H9 (cell line): Measurements from ENCODE around the gene PCDHA1. TPM values are rescaled to one million over a fixed set of nuclear protein-coding genes. Genes with fewer than 3 reads are reported as not detected.

Experiments
- DNase-seq: peaks from one replicate; pipeline ENCODE4 v3.0.0-alpha.2; 2017
- H2AFZ ChIP-seq: one replicate; pipeline ENCODE4 v1.6.1; 2013; ENCODE audit warnings: mild to moderate bottlenecking, low read length, control low read depth, moderate library complexity
- H2AK5ac ChIP-seq: 2 replicates; pipeline ENCODE4 v1.6.1; 2013; ENCODE audit warnings: low read length, control low read depth, mixed read lengths; ENCODE audit not compliant: insufficient read length
- H2BK120ac ChIP-seq: one replicate; pipeline ENCODE4 v1.6.1; 2013; ENCODE audit warnings: low read depth, mild to moderate bottlenecking, low read length, control low read depth, inconsistent platforms; ENCODE audit not compliant: poor library complexity, severe bottlenecking
- H2BK12ac ChIP-seq: 2 replicates; pipeline ENCODE4 v1.6.1; 2013; ENCODE audit warnings: low read length, control low read depth, mixed read lengths, low read depth; ENCODE audit not compliant: insufficient read length
- H2BK15ac ChIP-seq: 2 replicates; pipeline ENCODE4 v1.6.1; 2013; ENCODE audit warnings: low read depth, low read length, control low read depth
- H2BK20ac ChIP-seq: one replicate; pipeline ENCODE4 v1.6.1; 2013; ENCODE audit warnings: low read depth, mild to moderate bottlenecking, low read length, control low read depth, inconsistent platforms; ENCODE audit not compliant: poor library complexity, severe bottlenecking
- H2BK5ac ChIP-seq: 2 replicates; pipeline ENCODE4 v1.6.1; 2013; ENCODE audit warnings: low read length, control low read depth, mixed read lengths; ENCODE audit not compliant: insufficient read length
- H3K14ac ChIP-seq: 2 replicates; pipeline ENCODE4 v1.6.1; 2013; ENCODE audit warnings: low read length, control low read depth; ENCODE audit not compliant: insufficient read depth
- H3K18ac ChIP-seq: 2 replicates; pipeline ENCODE4 v1.6.1; 2013; ENCODE audit warnings: low read depth, mild to moderate bottlenecking, mixed read lengths, low read length, control low read depth; ENCODE audit not compliant: insufficient read length
- H3K23ac ChIP-seq: 2 replicates; pipeline ENCODE4 v1.6.1; 2013; ENCODE audit warnings: low read length, control low read depth, mixed read lengths, low read depth; ENCODE audit not compliant: insufficient read length
- H3K23me2 ChIP-seq: 2 replicates; pipeline ENCODE4 v1.6.1; 2013; ENCODE audit warnings: low read depth, mild to moderate bottlenecking, mixed read lengths, low read length, control low read depth; ENCODE audit not compliant: insufficient read length, poor library complexity, severe bottlenecking
- H3K27ac ChIP-seq: 2 replicates; pipeline ENCODE4 v1.5.1; 2013; ENCODE audit warnings: low read length, control low read depth, mixed read lengths, low read depth; ENCODE audit not compliant: insufficient read length
- H3K27me3 ChIP-seq: 2 replicates; pipeline ENCODE4 v1.6.1; 2013; ENCODE audit warnings: low read length, control low read depth, inconsistent platforms; ENCODE audit not compliant: insufficient read depth
- H3K4ac ChIP-seq: 2 replicates; pipeline ENCODE4 v1.6.1; 2013; ENCODE audit warnings: low read depth, mild to moderate bottlenecking, control low read depth, inconsistent platforms, low read length, moderate library complexity
- H3K4me1 ChIP-seq: 2 replicates; pipeline ENCODE4 v1.6.1; 2013; ENCODE audit warnings: low read length, control low read depth, inconsistent platforms; ENCODE audit not compliant: insufficient read depth
- H3K4me2 ChIP-seq: 2 replicates; pipeline ENCODE4 v1.6.1; 2013; ENCODE audit warnings: low read length, control low read depth, mixed read lengths; ENCODE audit not compliant: insufficient read length, insufficient read depth
- H3K56ac ChIP-seq: 2 replicates; pipeline ENCODE4 v1.6.1; 2013; ENCODE audit warnings: low read depth, mild to moderate bottlenecking, mixed read lengths, low read length, control low read depth; ENCODE audit not compliant: insufficient read length
- H3K79me1 ChIP-seq: 2 replicates; pipeline ENCODE4 v1.6.1; 2013; ENCODE audit warnings: low read depth, mild to moderate bottlenecking, moderate library complexity, low read length, control low read depth, inconsistent platforms; ENCODE audit not compliant: insufficient read depth, poor library complexity, severe bottlenecking
- H3K79me2 ChIP-seq: 2 replicates; pipeline ENCODE4 v1.6.1; 2013; ENCODE audit warnings: low read length, control low read depth, inconsistent platforms; ENCODE audit not compliant: insufficient read depth
- H3K9ac ChIP-seq: 2 replicates; pipeline ENCODE4 v1.6.1; 2013; ENCODE audit warnings: low read length, control low read depth, mixed read lengths; ENCODE audit not compliant: insufficient read length; ENCODE audit errors: extremely low read depth
- H3K9me3 ChIP-seq: one replicate; pipeline ENCODE4 v1.6.1; 2013; ENCODE audit warnings: low read depth, low read length, inconsistent platforms; ENCODE audit not compliant: control insufficient read depth
- H3T11ph ChIP-seq: one replicate; pipeline ENCODE4 v1.6.1; 2013; ENCODE audit warnings: mild to moderate bottlenecking, low read length, control low read depth, inconsistent platforms
- H4K20me1 ChIP-seq: one replicate; pipeline ENCODE4 v1.6.1; 2013; ENCODE audit not compliant: control insufficient read depth, insufficient read length, insufficient read depth
- H4K5ac ChIP-seq: 2 replicates; pipeline ENCODE4 v1.6.1; 2013; ENCODE audit warnings: low read depth, mild to moderate bottlenecking, mixed read lengths, low read length, control low read depth; ENCODE audit not compliant: insufficient read length
- H4K8ac ChIP-seq: replicated peaks from 2 replicates; pipeline ENCODE4 v1.6.1; 2013; ENCODE audit warnings: low read length, control low read depth, mixed read lengths, low read depth; ENCODE audit not compliant: insufficient read length
- H4K91ac ChIP-seq: 2 replicates; pipeline ENCODE4 v1.6.1; 2013; ENCODE audit warnings: low read depth, mild to moderate bottlenecking, moderate library complexity, mixed read lengths, low read length, control low read depth; ENCODE audit not compliant: insufficient read length
- H3K27ac Mint-ChIP-seq, 3 experiments: 2 replicates in 2 of 3; 3 replicates in 1 of 3; pipeline ENCODE4 v1.8.0; 2020 to 2021; ENCODE audit warnings: mixed read lengths in 3 of 3, mild to moderate bottlenecking in 1 of 3, moderate library complexity in 1 of 3
- H3K27me3 Mint-ChIP-seq: 2 replicates; pipeline ENCODE4 v1.8.0; 2021; ENCODE audit warnings: low read depth, mild to moderate bottlenecking, moderate library complexity, mixed read lengths
- H3K36me3 Mint-ChIP-seq, 3 experiments: 2 replicates in 2 of 3; 3 replicates in 1 of 3; pipeline ENCODE4 v1.8.0; 2020 to 2021; ENCODE audit warnings: low read depth in 3 of 3, mixed read lengths in 3 of 3; ENCODE audit not compliant: insufficient read depth in 1 of 3
- H3K4me1 Mint-ChIP-seq, 2 experiments: 2 replicates each; pipeline ENCODE4 v1.8.0; 2020; ENCODE audit warnings: mixed read lengths in 2 of 2
- H3K4me3 Mint-ChIP-seq, 2 experiments: 2 replicates in 1 of 2; 3 replicates in 1 of 2; pipeline ENCODE4 v1.8.0; 2020 to 2021; ENCODE audit warnings: mild to moderate bottlenecking in 2 of 2, mixed read lengths in 2 of 2, moderate library complexity in 1 of 2
- H3K9me3 Mint-ChIP-seq, 2 experiments: 2 replicates in 1 of 2; 3 replicates in 1 of 2; pipeline ENCODE4 v1.8.0; 2020; ENCODE audit warnings: mild to moderate bottlenecking in 2 of 2, mixed read lengths in 2 of 2, moderate library complexity in 1 of 2
- WGBS: extraction: QIAGEN DNeasy Blood & Tissue Kit; methylation state at CpG from one replicate; pipeline ENCODE4 v1.1.7; 2013; ENCODE audit warnings: missing lambda C conversion rate, low lambda C conversion rate, mixed read lengths; ENCODE audit not compliant: insufficient read length; ENCODE audit errors: extremely low coverage; 5-methylcytosine and 5-hydroxymethylcytosine counted together
- total RNA-seq: library from RNA; stranded (reverse); gene quantifications from 2 replicates; pipeline ENCODE4 v1.2.1, GENCODE V29; 2021
- TF ChIP-seq, protein P1 (sequence below): fragments of 200-600 bp; sonication (generic); conservative IDR thresholded peaks from 3 replicates; pipeline ENCODE4 v1.8.0; 2021; ENCODE audit warnings: antibody characterized with exemption, mild to moderate bottlenecking

PCDHA1 gene
- total RNA-seq, 1 experiment from 2014 or later, result 0.61 TPM

DNA sequence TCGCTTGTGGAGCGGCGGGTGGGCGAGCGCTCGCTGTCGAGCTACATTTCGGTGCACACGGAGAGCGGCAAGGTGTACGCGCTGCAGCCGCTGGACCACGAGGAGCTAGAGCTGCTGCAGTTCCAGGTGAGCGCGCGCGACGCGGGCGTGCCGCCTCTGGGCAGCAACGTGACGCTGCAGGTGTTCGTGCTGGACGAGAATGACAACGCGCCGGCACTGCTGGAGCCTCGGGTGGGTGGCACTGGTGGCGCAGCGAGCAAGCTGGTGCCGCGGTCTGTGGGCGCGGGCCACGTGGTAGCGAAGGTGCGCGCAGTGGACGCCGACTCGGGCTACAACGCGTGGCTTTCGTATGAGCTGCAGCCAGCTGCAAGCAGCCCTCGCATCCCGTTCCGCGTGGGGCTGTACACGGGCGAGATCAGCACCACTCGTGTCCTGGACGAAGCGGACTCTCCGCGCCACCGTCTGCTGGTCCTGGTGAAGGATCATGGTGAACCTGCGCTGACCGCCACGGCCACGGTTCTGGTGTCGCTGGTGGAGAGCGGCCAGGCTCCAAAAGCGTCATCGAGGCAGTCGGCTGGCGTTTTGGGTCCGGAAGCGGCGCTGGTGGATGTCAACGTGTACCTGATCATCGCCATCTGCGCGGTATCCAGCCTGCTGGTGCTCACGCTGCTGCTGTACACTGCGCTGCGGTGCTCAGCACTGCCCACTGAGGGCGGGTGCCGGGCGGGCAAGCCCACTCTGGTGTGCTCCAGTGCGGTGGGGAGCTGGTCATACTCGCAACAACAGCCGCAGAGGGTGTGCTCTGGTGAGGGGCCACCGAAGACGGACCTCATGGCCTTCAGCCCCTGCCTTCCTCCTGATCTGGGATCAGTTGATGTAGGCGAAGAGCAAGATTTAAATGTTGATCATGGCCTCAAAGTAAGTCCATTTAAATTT, 57.1 kb downstream of the PCDHA1 start:
- Mint-ChIP-seq H3K4me1 (0 out of 4 replicates have a peak, but pooled peaks cover 0 to 2% of the 10 kb centered on the region in 2 experiments), H3K9me3 (peaks cover 2 to 5% of the 10 kb centered on the region in 2 experiments; a peak in 4 of 5 replicates), H3K36me3 (peaks cover 6 to 24% (median 8%) of the 10 kb centered on the region in 3 experiments; a peak in 6 of 7 replicates), H3K27ac (no peak overlapping the region; a peak in 1 of 7 replicates), H3K4me3 (no peak overlapping the region), H3K27me3 (no peaks in the 10 kb centered on the region; the same call in 1 of the 2 replicates)
- H4K20me1 ChIP-seq, result no peaks in the 10 kb centered on the region
- no peak overlapping the region for H2BK120ac ChIP-seq
- no peaks in the 10 kb centered on the region for H3K79me2 ChIP-seq
- H2BK5ac ChIP-seq, result no peak overlapping the region
- H3K9ac ChIP-seq, result no peak overlapping the region
- H4K8ac ChIP-seq, result no peak overlapping the region
- H3K4ac ChIP-seq, result no peak overlapping the region
- no peak overlapping the region for H3T11ph ChIP-seq
- no peak overlapping the region for H3K27ac ChIP-seq
- H4K5ac ChIP-seq, result no peak overlapping the region
- H3K9me3 ChIP-seq, result no peaks in the 10 kb centered on the region
- H3K18ac ChIP-seq, result no peak overlapping the region
- no peak overlapping the region for H2BK12ac ChIP-seq
- H2AFZ ChIP-seq, result no peak overlapping the region
- WGBS, result no CpG with 5 or more reads among the region's 87 CpGs
- H3K79me1 ChIP-seq, result no peaks in the 10 kb centered on the region
- H2BK20ac ChIP-seq, result no peak overlapping the region
- no peak overlapping the region for H4K91ac ChIP-seq
- H3K56ac ChIP-seq, result no peak overlapping the region
- no peaks in the 10 kb centered on the region for H3K4me1 ChIP-seq
- no peak overlapping the region; the same call in 1 of the 2 replicates for H3K14ac ChIP-seq
- H3K23me2 ChIP-seq, result no peaks in the 10 kb centered on the region
- DNase-seq, result no peak
- H3K23ac ChIP-seq, result no peak overlapping the region
- TF ChIP-seq, protein P1, sequence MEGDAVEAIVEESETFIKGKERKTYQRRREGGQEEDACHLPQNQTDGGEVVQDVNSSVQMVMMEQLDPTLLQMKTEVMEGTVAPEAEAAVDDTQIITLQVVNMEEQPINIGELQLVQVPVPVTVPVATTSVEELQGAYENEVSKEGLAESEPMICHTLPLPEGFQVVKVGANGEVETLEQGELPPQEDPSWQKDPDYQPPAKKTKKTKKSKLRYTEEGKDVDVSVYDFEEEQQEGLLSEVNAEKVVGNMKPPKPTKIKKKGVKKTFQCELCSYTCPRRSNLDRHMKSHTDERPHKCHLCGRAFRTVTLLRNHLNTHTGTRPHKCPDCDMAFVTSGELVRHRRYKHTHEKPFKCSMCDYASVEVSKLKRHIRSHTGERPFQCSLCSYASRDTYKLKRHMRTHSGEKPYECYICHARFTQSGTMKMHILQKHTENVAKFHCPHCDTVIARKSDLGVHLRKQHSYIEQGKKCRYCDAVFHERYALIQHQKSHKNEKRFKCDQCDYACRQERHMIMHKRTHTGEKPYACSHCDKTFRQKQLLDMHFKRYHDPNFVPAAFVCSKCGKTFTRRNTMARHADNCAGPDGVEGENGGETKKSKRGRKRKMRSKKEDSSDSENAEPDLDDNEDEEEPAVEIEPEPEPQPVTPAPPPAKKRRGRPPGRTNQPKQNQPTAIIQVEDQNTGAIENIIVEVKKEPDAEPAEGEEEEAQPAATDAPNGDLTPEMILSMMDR, result no peak
- no peaks in the 10 kb centered on the region for H3K27me3 ChIP-seq
- no peak overlapping the region for H3K4me2 ChIP-seq
- no peak overlapping the region for H2BK15ac ChIP-seq
- H2AK5ac ChIP-seq, result no peak overlapping the region
